Upper lobe of right lung (tissue), 1 donor: ENCODE results near the gene FRMD4A. TPM values are rescaled to one million over a fixed set of nuclear protein-coding genes. Genes with fewer than 3 reads are reported as not detected.

Source experiments
- ATAC-seq: fragments of 200-7000 bp; cut with Tn5 transposase; one replicate; pipeline ENCODE4 v1.9.1; 2020; ENCODE audit warnings: mild to moderate bottlenecking, moderate library complexity
- DNase-seq: peaks from one replicate; pipeline ENCODE4 v3.0.0-alpha.2; 2020
- H3K27ac ChIP-seq: fragments of 200-600 bp; one replicate; pipeline ENCODE4 v1.8.0; 2022
- H3K27me3 ChIP-seq: fragments of 200-600 bp; one replicate; pipeline ENCODE4 v1.8.0; 2022; ENCODE audit warnings: mild to moderate bottlenecking
- H3K36me3 ChIP-seq: fragments of 200-600 bp; one replicate; pipeline ENCODE4 v1.8.0; 2022
- H3K4me1 ChIP-seq: fragments of 200-600 bp; one replicate; pipeline ENCODE4 v1.8.0; 2022
- H3K4me3 ChIP-seq: fragments of 200-600 bp; one replicate; pipeline ENCODE4 v1.8.0; 2022; ENCODE audit warnings: mild to moderate bottlenecking
- H3K9me3 ChIP-seq: fragments of 200-600 bp; one replicate; pipeline ENCODE4 v1.8.0; 2022
- CTCF ChIP-seq: fragments of 200-600 bp; IDR thresholded peaks from one replicate; pipeline ENCODE4 v1.8.0; 2022; ENCODE audit warnings: antibody characterized with exemption
- intact Hi-C: fragments of 100-400 bp; cut with DNase I; formaldehyde crosslinking; loops from one replicate; pipeline ENCODE4 v1.11.0; 2022
- total RNA-seq: library from RNA; stranded (reverse); fragmentation: NEBNext Ultra II Directional; extraction: Animal tissue kit (Norgen Biotek cat#: 25700); gene quantifications from one replicate; pipeline ENCODE4 v1.2.1, GENCODE V29; 2021
- donor health status: DM: no; HTN: yes; CAD: no; lungs with severe emphysema.

FRMD4A gene
- total RNA-seq, 1 donor from 2014 or later, result 38.3 TPM

- Histone ChIP-seq H3K27me3 (no peaks in the 10 kb centered on the region), H3K27ac (no peak overlapping the region), H3K36me3 (peaks cover 16% of the 10 kb centered on the region), H3K9me3 (no peaks in the 10 kb centered on the region), H3K4me1 (peaks cover 6% of the 10 kb centered on the region), H3K4me3 (no peak overlapping the region)
- no peak for DNase-seq
- TF ChIP-seq CTCF, result no peak
- intact Hi-C loops, result no loop called here
- ATAC-seq, result no peak
These were observed 631.5 kb downstream of the FRMD4A start for GRCh38 chr10:13699216-13699615.

GRCh38 chr10:13698217-13698616 lies 632.5 kb downstream of the FRMD4A start:
- no peak overlapping the region for H3K27ac ChIP-seq
- peak; percentile 72 for ATAC-seq

GRCh38 chr10:13696071-13696470 lies 634.7 kb downstream of the FRMD4A start:
- no peaks in the 10 kb centered on the region for H3K9me3 ChIP-seq
- H3K4me1 ChIP-seq, result no peaks in the 10 kb centered on the region
- peaks cover 31% of the 10 kb centered on the region for H3K36me3 ChIP-seq
- no peaks in the 10 kb centered on the region for H3K27me3 ChIP-seq
- TF ChIP-seq CTCF, result no peak
- intact Hi-C loops, result no loop called here
- H3K27ac ChIP-seq, result no peak overlapping the region
- ATAC-seq (no peak), DNase-seq (no peak)
- no peak overlapping the region for H3K4me3 ChIP-seq

More at GRCh38 chr10:13698217-13698616, 632.5 kb downstream of the FRMD4A start:
- Histone ChIP-seq H3K27me3 (no peaks in the 10 kb centered on the region), H3K36me3 (peaks cover 26% of the 10 kb centered on the region), H3K4me1 (no peaks in the 10 kb centered on the region), H3K4me3 (no peak overlapping the region), H3K9me3 (no peaks in the 10 kb centered on the region)
- TF ChIP-seq CTCF, result no peak
- no peak for DNase-seq
- intact Hi-C loops, result no loop called here

GRCh38 chr10:13695588-13695987 lies 635.1 kb downstream of the FRMD4A start:
- ATAC-seq, result no peak
- no peak for DNase-seq
- no peaks in the 10 kb centered on the region for H3K27me3 ChIP-seq
- TF ChIP-seq CTCF, result no peak
- H3K27ac ChIP-seq, result no peak overlapping the region
- no peaks in the 10 kb centered on the region for H3K9me3 ChIP-seq
- H3K4me3 ChIP-seq, result no peak overlapping the region
- intact Hi-C loops, result no loop called here
- H3K4me1 ChIP-seq, result no peaks in the 10 kb centered on the region
- peaks cover 28% of the 10 kb centered on the region for H3K36me3 ChIP-seq

GRCh38 chr10:13693783-13694700 lies 636.7 kb downstream of the FRMD4A start:
- Histone ChIP-seq H3K4me3 (no peak overlapping the region), H3K4me1 (peaks cover 5% of the 10 kb centered on the region), H3K36me3 (peaks cover 22% of the 10 kb centered on the region), H3K27ac (no peak overlapping the region), H3K9me3 (no peaks in the 10 kb centered on the region), H3K27me3 (no peaks in the 10 kb centered on the region)
- ATAC-seq (no peak), DNase-seq (no peak)
- intact Hi-C loops, result no loop called here
- no peak for TF ChIP-seq CTCF
